Embryonic facial prominence (tissue), 1 donor: ENCODE measurements around the gene UNC13C.

Experiments used
- DNase-seq: peaks from one replicate; pipeline ENCODE4 v3.0.0-alpha.2; 2016; ENCODE audit errors: extremely low spot score

UNC13C gene

GRCh38 chr15:54644796-54645195 is 666.6 kb downstream of the UNC13C start:
- no peak for DNase-seq

GRCh38 chr15:54659646-54660045 is 681.4 kb downstream of the UNC13C start:
- DNase-seq: no peak

- DNase-seq: no peak
Observed at GRCh38 chr15:54660356-54660755, 682.1 kb downstream of the UNC13C start.

DNA sequence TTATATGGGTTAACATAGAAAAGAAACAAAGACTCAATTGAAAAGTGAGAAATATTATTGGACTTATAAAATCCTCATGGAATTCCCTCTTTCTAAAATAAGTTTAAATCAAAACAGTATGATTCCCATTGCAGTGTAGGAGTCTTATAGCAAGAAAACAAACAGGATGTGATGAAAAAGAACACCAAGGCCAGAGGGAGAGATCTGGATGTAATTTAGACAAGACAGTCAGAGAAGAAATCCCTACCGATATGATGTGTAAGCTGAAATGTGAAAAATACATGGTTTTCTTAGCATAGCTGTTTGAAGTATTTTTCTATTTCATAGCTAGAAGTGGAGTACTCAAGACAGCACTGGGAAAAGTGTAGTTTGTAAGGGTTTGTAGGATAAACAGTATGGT is 697.0 kb downstream of the UNC13C start:
- DNase-seq: peak; percentile 6

- no peak for DNase-seq
Observed at GRCh38 chr15:54681584-54681983, 703.3 kb downstream of the UNC13C start.
